Astrocyte of the cerebellum (primary cell): Measurements from ENCODE around the gene DOCK2.

Experiments
- DNase-seq: peaks from one replicate; pipeline ENCODE4 v3.0.0-alpha.2; 2011; ENCODE audit warnings: low read depth
- H3K4me3 ChIP-seq: 2 replicates; pipeline ENCODE4 v1.5.1; 2011; ENCODE audit warnings: mild to moderate bottlenecking, low read depth, low read length, moderate library complexity
- CTCF ChIP-seq: IDR thresholded peaks from 2 replicates; pipeline ENCODE4 v1.5.1; 2012; ENCODE audit warnings: low read length, low read depth, moderate library complexity, mild to moderate bottlenecking; ENCODE audit errors: missing control alignments
- in situ Hi-C: cut with HindIII; loops from 2 replicates; pipeline ENCODE4 v1.10.0; 2017; ENCODE audit warnings: low sequenced_read_pairs

Gene DOCK2

GRCh38 chr5:169697976-169698375 is 60.9 kb downstream of the DOCK2 start:
- no peak for DNase-seq
- H3K4me3 ChIP-seq, result no peak overlapping the region
- in situ Hi-C loops, result loop anchor here (5.0 kb wide), 1 partner anchor 284 kb away; the partner anchor contains the start of gene INSYN2B
- no peak for TF ChIP-seq CTCF

- in situ Hi-C loops, result no loop called here
- TF ChIP-seq CTCF, result no peak
- H3K4me3 ChIP-seq, result no peak overlapping the region
- no peak for DNase-seq
Observed at GRCh38 chr5:169700611-169701010, 63.5 kb downstream of the DOCK2 start.

GRCh38 chr5:169701910-169702451 is 64.9 kb downstream of the DOCK2 start:
- peak; percentile 54 for TF ChIP-seq CTCF
- DNase-seq, result peak; percentile 47
- in situ Hi-C loops, result no loop called here
- no peak overlapping the region for H3K4me3 ChIP-seq

- in situ Hi-C loops, result no loop called here
- no peak for TF ChIP-seq CTCF
- no peak overlapping the region for H3K4me3 ChIP-seq
- DNase-seq, result no peak
Observed at GRCh38 chr5:169702693-169703481, 65.8 kb downstream of the DOCK2 start.

- no peak for TF ChIP-seq CTCF
- DNase-seq, result no peak
- in situ Hi-C loops, result no loop called here
- no peak overlapping the region for H3K4me3 ChIP-seq
Observed at GRCh38 chr5:169703813-169704212, 66.7 kb downstream of the DOCK2 start.

- no peak for DNase-seq
- no peak overlapping the region for H3K4me3 ChIP-seq
- in situ Hi-C loops, result no loop called here
- TF ChIP-seq CTCF, result no peak
Observed at GRCh38 chr5:169705322-169705721, 68.2 kb downstream of the DOCK2 start.
